ENCODE results near the gene DLD. TPM values are rescaled to one million over a fixed set of nuclear protein-coding genes. Genes with fewer than 3 reads are reported as not detected.

DLD gene
- total and polyA plus RNA-seq, 2 of the 13 experiments (the other 11 are each of a cell fraction or from before 2014, with no cell fraction given), result 56.8 to 95.2 TPM

GRCh38 chr7:107890962-107891635, at the start of gene DLD (continued):
- TF ChIP-seq KLF6 (CRISPR knock-in tag; IDR thresholded peaks at IDR 0.05), result peak; percentile 85
- TF ChIP-seq GLI4 (CRISPR knock-in tag; IDR thresholded peaks at IDR 0.05; ENCODE audit: borderline replicate concordance), result peak; percentile 89
- peak; percentile 47; the same call in 1 of the 2 replicates for TF ChIP-seq FOXK1 (CRISPR knock-in tag; IDR thresholded peaks at IDR 0.05; ENCODE audit: borderline replicate concordance, low read depth)
- peak; percentile 90 for TF ChIP-seq GATAD1 (CRISPR knock-in tag; IDR thresholded peaks at IDR 0.05)
- TF ChIP-seq KAT7 (CRISPR knock-in tag; IDR thresholded peaks at IDR 0.05; ENCODE audit: borderline replicate concordance), result peak; percentile 89; the same call in 1 of the 2 replicates
- no peak for TF ChIP-seq USF2 (IDR thresholded peaks at IDR 0.05; ENCODE audit: low read depth, low read length)
- no peak for TF ChIP-seq USF2 (CRISPR knock-in tag; IDR thresholded peaks at IDR 0.05; ENCODE audit: borderline replicate concordance)
- peak; percentile 80 for TF ChIP-seq IRF2 (CRISPR knock-in tag; IDR thresholded peaks at IDR 0.05)
- TF ChIP-seq ZBTB4 (CRISPR knock-in tag; IDR thresholded peaks at IDR 0.05; ENCODE audit: borderline replicate concordance), result peak; percentile 84; the same call in 1 of the 2 replicates
- TF ChIP-seq HMGXB3 (CRISPR knock-in tag; IDR thresholded peaks at IDR 0.05; ENCODE audit: borderline replicate concordance), result peak; percentile 50; the same call in 1 of the 2 replicates
- TF ChIP-seq BCL6 (CRISPR knock-in tag; IDR thresholded peaks at IDR 0.05), result no peak
- TF ChIP-seq ZNF264 (CRISPR knock-in tag; IDR thresholded peaks at IDR 0.05), result no peak
- peak; percentile 87 for TF ChIP-seq RBFOX2 (IDR thresholded peaks at IDR 0.05; ENCODE audit: low read depth, low read length)
- TF ChIP-seq JARID2 (CRISPR knock-in tag; IDR thresholded peaks at IDR 0.05; ENCODE audit: insufficient replicate concordance), result no peak
- peak; percentile 94 for TF ChIP-seq ZMYM4 (CRISPR knock-in tag; IDR thresholded peaks at IDR 0.05)
- peak; percentile 62; the same call in 1 of the 2 replicates for TF ChIP-seq WIZ (CRISPR knock-in tag; IDR thresholded peaks at IDR 0.05)
- TF ChIP-seq ZNF275 (CRISPR knock-in tag; IDR thresholded peaks at IDR 0.05; ENCODE audit: borderline replicate concordance), result peak; percentile 89
- TF ChIP-seq MED13 (CRISPR knock-in tag; IDR thresholded peaks at IDR 0.05), result peak; percentile 62; the same call in 1 of the 2 replicates
- no peak; the same call in 1 of the 2 replicates for TF ChIP-seq ZSCAN22 (CRISPR knock-in tag; IDR thresholded peaks at IDR 0.05)

All from HepG2 (cell line).